Hepatocyte (in vitro differentiated cells): ENCODE data around the gene C1orf122. TPM values are rescaled to one million over a fixed set of nuclear protein-coding genes. Genes with fewer than 3 reads are reported as not detected.

Experiments
- DNase-seq: peaks from one replicate; pipeline ENCODE4 v3.0.0-alpha.2; 2016; ENCODE audit warnings: low spot score
- H2AFZ ChIP-seq: fragments of 200-600 bp; sonication (generic); 2 replicates; pipeline ENCODE4 v1.6.0; 2016; ENCODE audit warnings: antibody characterized with exemption, mild to moderate bottlenecking
- H3K27ac ChIP-seq: fragments of 200-600 bp; sonication (generic); 2 replicates; pipeline ENCODE4 v1.5.1; 2016; ENCODE audit warnings: mild to moderate bottlenecking
- H3K27me3 ChIP-seq: fragments of 200-600 bp; sonication (generic); 2 replicates; pipeline ENCODE4 v1.6.1; 2016
- H3K36me3 ChIP-seq: fragments of 200-600 bp; sonication (generic); replicated peaks from 2 replicates; pipeline ENCODE4 v1.5.1; 2016; ENCODE audit warnings: low read depth; ENCODE audit not compliant: insufficient read depth
- H3K4me1 ChIP-seq: fragments of 200-600 bp; sonication (generic); 2 replicates; pipeline ENCODE4 v1.5.1; 2016; ENCODE audit warnings: mild to moderate bottlenecking, moderate library complexity; ENCODE audit not compliant: insufficient read depth
- H3K4me2 ChIP-seq: fragments of 200-600 bp; sonication (generic); 2 replicates; pipeline ENCODE4 v1.6.0; 2016
- H3K4me3 ChIP-seq: fragments of 200-600 bp; sonication (generic); 2 replicates; pipeline ENCODE4 v1.5.1; 2016; ENCODE audit warnings: mild to moderate bottlenecking
- H3K79me2 ChIP-seq: fragments of 200-600 bp; sonication (generic); 2 replicates; pipeline ENCODE4 v1.6.0; 2017; ENCODE audit warnings: mild to moderate bottlenecking
- H3K9me2 ChIP-seq: fragments of 200-600 bp; sonication (generic); replicated peaks from 2 replicates; pipeline ENCODE4 v1.6.0; 2017; ENCODE audit warnings: mild to moderate bottlenecking; ENCODE audit not compliant: insufficient read depth
- H3K9me3 ChIP-seq: fragments of 200-600 bp; sonication (generic); 2 replicates; pipeline ENCODE4 v1.5.1; 2016; ENCODE audit warnings: low read depth, mild to moderate bottlenecking
- H4K20me1 ChIP-seq: fragments of 200-600 bp; sonication (generic); 2 replicates; pipeline ENCODE4 v1.6.0; 2016; ENCODE audit warnings: mild to moderate bottlenecking; ENCODE audit not compliant: insufficient read depth, poor library complexity, severe bottlenecking
- EZH2 ChIP-seq: fragments of 200-600 bp; sonication (generic); IDR thresholded peaks from 2 replicates; pipeline ENCODE4 v1.6.1; 2016; ENCODE audit warnings: antibody characterized with exemption, mild to moderate bottlenecking, borderline replicate concordance
- EZH2phosphoT487 ChIP-seq: fragments of 200-600 bp; sonication (generic); IDR thresholded peaks from one replicate; pipeline ENCODE4 v1.6.1; 2018; ENCODE audit warnings: antibody characterized with exemption, mild to moderate bottlenecking, low read depth, moderate library complexity; ENCODE audit not compliant: unreplicated experiment, severe bottlenecking
- WGBS: methylation state at CpG from one replicate; pipeline ENCODE4 v1.1.6; 2016; ENCODE audit warnings: low lambda C conversion rate; ENCODE audit errors: missing lambda C conversion rate; 5-methylcytosine and 5-hydroxymethylcytosine counted together
- polyA plus RNA-seq: library from polyadenylated mRNA; unstranded; fragments of >200 nt; fragmentation: Nextera tagmentation; extraction: Ambion mirVana; gene quantifications from 2 replicates; pipeline ENCODE4 v1.2.1, GENCODE V29; 2016
- total RNA-seq: library from RNA; depleted of rRNA; stranded (reverse); fragments of >200 nt; gene quantifications from 2 replicates; pipeline ENCODE4 v1.2.3, GENCODE V29; 2014
- TF ChIP-seq, protein P1 (sequence below): fragments of 200-600 bp; sonication (generic); IDR thresholded peaks from 2 replicates; pipeline ENCODE4 v1.5.1; 2016; ENCODE audit warnings: antibody characterized with exemption, mild to moderate bottlenecking; ENCODE audit not compliant: poor library complexity

The C1orf122 gene
- total and polyA plus RNA-seq, 2 experiments from 2014 or later: 63.8 to 166 TPM

DNA sequence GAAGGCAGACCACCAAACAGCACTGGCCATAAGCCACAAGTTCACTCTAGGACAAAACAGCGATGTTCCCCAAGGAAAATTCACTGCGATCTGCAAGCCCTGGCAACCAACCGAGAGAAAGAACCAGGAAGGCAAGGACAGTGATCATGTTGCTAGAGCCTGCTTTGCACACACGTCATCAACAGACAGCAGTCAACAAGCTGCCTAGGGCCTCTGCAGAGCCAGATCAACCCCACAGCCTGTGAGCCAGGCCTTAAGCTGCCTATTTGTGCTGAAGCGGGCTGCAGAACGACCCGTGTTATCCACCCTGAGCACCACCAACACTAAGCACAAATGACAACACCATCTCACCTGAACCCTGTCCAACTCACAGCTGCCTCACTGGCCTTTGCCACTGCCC, 6.7 kb downstream of the C1orf122 start:
- H3K9me2 ChIP-seq: no peaks in the 10 kb centered on the region
- no peaks in the 10 kb centered on the region for H3K27me3 ChIP-seq
- TF ChIP-seq EZH2phosphoT487: no peak
- TF ChIP-seq, protein P1, sequence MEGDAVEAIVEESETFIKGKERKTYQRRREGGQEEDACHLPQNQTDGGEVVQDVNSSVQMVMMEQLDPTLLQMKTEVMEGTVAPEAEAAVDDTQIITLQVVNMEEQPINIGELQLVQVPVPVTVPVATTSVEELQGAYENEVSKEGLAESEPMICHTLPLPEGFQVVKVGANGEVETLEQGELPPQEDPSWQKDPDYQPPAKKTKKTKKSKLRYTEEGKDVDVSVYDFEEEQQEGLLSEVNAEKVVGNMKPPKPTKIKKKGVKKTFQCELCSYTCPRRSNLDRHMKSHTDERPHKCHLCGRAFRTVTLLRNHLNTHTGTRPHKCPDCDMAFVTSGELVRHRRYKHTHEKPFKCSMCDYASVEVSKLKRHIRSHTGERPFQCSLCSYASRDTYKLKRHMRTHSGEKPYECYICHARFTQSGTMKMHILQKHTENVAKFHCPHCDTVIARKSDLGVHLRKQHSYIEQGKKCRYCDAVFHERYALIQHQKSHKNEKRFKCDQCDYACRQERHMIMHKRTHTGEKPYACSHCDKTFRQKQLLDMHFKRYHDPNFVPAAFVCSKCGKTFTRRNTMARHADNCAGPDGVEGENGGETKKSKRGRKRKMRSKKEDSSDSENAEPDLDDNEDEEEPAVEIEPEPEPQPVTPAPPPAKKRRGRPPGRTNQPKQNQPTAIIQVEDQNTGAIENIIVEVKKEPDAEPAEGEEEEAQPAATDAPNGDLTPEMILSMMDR: no peak
- no peak for TF ChIP-seq EZH2
- 93% methylated on average over 7 of the region's 7 CpGs for WGBS
- DNase-seq: no peak
- H3K79me2 ChIP-seq: peaks cover 14% of the 10 kb centered on the region
- no peak overlapping the region for H3K27ac ChIP-seq
- H3K36me3 ChIP-seq: no peaks in the 10 kb centered on the region
- no peak overlapping the region for H2AFZ ChIP-seq
- H3K4me1 ChIP-seq: peaks cover 3% of the 10 kb centered on the region
- no peaks in the 10 kb centered on the region for H3K9me3 ChIP-seq
- H3K4me3 ChIP-seq: no peak overlapping the region
- H4K20me1 ChIP-seq: no peaks in the 10 kb centered on the region
- no peak overlapping the region for H3K4me2 ChIP-seq

DNA sequence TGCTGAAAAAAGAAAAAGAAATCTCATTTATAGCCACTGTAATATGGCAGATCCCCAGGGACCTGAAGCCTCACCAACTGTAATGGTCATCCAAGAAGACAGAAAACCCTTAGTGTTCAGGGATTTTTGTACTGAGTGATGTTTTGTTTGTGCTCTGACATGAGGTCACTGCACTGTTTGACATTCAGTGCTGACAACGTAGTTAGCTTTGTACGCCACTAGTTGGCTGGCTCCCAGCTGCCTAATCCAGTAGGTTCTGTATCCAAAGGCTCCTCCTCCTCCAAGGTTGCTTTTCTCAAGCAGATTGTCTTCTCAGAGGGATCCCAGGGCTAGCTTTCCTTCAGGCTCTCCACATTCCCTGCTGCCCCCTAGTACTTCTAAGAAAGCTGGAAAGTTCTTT, 9.9 kb downstream of the C1orf122 start:
- Histone ChIP-seq H2AFZ (no peak overlapping the region), H3K36me3 (no peaks in the 10 kb centered on the region), H3K79me2 (no peaks in the 10 kb centered on the region), H3K4me3 (no peak overlapping the region), H3K27me3 (no peaks in the 10 kb centered on the region), H3K4me2 (no peak overlapping the region), H4K20me1 (no peaks in the 10 kb centered on the region), H3K27ac (no peak overlapping the region), H3K9me3 (no peaks in the 10 kb centered on the region), H3K4me1 (no peaks in the 10 kb centered on the region), H3K9me2 (no peaks in the 10 kb centered on the region)
- no peak for TF ChIP-seq EZH2phosphoT487
- TF ChIP-seq EZH2: no peak
- TF ChIP-seq, protein P1: no peak
- DNase-seq: peak; percentile 44
- WGBS: 31% methylated on average over 2 of the region's 2 CpGs

DNA sequence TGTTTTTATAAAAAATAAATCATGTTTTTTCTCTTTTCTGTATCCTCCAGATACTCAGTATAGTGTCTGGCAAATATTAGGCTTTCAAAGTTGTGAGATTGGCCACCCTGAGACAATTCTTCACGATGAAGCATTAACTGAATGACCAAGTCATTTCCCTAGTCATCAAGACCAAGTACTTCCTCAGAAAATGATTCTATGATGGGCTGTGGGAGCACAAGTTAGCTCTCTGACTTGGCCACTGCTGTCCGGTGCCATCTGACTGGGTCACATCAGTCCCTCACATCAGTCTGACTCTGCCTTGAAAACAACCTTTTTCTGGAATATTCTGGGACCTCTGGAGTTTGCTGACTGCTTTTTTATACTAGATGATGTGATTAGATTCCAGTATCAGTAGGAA, 13.9 kb downstream of the C1orf122 start:
- H3K79me2 ChIP-seq: no peaks in the 10 kb centered on the region
- TF ChIP-seq EZH2: no peak
- TF ChIP-seq, protein P1: no peak
- no peak for TF ChIP-seq EZH2phosphoT487
- no peak overlapping the region for H3K4me2 ChIP-seq
- 96% methylated on average over 2 of the region's 2 CpGs for WGBS
- H2AFZ ChIP-seq: no peak overlapping the region
- no peak for DNase-seq
- no peaks in the 10 kb centered on the region for H3K27me3 ChIP-seq
- H4K20me1 ChIP-seq: no peaks in the 10 kb centered on the region
- no peaks in the 10 kb centered on the region for H3K9me2 ChIP-seq
- no peaks in the 10 kb centered on the region for H3K4me1 ChIP-seq
- H3K9me3 ChIP-seq: no peaks in the 10 kb centered on the region
- H3K4me3 ChIP-seq: no peak overlapping the region
- H3K27ac ChIP-seq: no peak overlapping the region
- no peaks in the 10 kb centered on the region for H3K36me3 ChIP-seq
